Activated T-helper 1 cell treated with anti-CD3 and anti-CD28 coated beads, Interleukin-2, amount 50 U/mL, for 16 hours (primary cell): ENCODE results near the gene SBF2.
"Not testable (repeated sequence)": the region's sequence is repeated elsewhere in the genome, so short reads cannot be mapped to it uniquely, and the experiment has no call there.

Source experiments
- DNase-seq, 2 donors: peaks; one replicate each; pipeline ENCODE4 v3.0.0-alpha.2; 2020; ENCODE audit warnings: low read depth in 1 of 2, low spot score in 1 of 2

The SBF2 gene

DNA sequence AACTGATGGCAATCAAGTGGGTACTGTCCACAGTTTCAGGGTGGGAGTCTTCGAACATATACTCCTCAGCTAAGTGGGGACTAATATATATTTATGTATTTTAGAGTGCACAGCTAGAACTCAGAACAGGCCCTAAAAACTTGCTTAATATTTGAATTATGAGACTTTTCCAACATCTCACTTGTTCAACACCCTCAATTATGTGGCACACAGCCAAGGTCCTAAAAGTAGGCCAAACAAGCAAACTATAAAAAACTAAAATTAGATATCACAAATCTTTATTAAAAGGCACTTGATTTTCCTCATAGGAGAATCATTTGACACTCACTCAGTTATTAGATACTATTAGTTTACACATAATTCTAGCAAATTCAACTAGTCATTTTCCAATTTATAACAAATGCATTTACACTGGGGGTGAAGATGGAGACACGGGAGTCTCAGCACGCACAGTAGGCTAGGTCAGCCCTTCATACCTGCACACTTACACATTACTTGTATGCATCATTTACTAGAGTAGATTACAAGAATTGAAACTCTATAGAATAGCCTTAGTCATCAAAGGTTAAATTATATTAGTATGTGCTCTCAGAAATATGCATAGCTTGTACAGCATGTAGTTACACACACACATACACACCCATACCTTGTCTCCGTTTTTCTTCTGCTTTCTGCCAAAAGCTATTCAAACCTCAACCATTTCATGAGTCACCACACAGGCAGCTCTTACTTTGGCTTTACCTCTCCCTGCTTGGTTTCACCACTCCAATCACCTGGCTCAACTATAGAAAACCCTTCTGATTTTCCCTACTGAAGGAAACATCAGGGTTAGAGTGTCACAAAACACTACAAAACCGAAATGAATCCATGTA lies 171.5 kb downstream of the SBF2 start:
- no peak for DNase-seq

DNA sequence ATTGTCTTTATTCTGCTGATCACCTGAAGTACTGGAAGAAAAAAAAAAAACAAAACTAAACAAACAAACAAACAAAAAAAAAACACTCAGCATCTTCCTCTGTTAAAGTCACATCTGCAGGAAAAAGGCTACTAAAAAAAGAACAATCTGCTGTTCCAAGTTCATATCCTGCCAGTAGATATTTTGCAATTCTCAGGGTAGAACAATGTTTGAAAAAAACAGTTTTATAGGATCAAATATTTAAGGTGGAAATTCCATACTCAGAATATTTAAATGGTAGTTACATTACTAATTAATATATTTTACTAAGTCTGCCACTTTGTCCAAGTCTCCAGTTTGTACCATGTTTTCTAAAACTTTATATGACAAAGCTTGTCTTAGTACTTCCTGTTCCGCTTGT lies 175.2 kb downstream of the SBF2 start:
- no peak for DNase-seq

DNA sequence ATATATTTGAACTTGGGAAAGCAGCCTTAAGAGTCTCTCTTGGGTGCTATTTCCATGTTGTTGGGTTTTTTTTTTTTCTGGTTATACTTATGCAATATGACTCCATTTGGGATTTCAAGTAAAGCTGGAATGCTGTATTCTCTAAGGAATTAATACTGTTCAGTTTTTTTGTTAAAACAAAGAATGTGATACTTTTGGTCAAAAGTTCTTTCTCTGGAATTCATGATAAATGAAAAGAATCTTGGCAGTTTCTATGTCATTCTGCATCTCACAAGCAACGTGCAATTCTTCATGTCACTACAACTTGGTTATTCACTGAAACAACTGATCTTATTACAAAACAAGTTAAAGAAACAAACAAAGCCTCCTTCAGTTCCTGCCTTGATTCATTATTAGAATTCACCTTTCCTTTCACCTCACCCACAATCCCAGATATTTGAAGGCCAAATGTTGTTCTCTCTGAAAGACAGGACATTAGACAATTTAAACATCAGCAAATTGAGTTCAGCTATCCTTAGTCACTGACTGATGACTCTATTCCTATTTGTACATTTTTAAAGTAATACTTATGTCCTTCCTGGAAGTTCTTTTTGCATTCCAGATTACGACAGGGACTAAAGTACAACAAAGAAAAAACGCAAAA lies 176.2 kb downstream of the SBF2 start:
- DNase-seq, result no peak

DNA sequence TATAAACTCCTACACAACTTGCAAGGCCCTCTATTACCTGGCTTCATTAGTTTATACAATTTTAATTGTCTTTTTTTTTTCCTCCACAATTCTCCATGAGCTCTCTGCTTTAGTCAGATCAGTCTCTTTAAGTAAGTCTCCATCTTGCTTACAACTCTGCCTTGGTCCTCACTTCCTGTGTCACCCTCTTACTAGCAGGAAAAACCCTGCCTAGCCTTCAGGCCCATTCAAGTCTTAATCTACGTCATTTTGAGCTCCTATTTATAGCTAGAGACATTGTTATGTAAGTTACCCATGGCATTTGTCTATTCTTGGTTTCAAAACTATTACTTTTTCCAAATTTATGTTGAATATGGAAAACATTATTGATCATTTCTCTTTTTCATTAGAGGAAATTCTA lies 177.4 kb downstream of the SBF2 start:
- no peak for DNase-seq

DNA sequence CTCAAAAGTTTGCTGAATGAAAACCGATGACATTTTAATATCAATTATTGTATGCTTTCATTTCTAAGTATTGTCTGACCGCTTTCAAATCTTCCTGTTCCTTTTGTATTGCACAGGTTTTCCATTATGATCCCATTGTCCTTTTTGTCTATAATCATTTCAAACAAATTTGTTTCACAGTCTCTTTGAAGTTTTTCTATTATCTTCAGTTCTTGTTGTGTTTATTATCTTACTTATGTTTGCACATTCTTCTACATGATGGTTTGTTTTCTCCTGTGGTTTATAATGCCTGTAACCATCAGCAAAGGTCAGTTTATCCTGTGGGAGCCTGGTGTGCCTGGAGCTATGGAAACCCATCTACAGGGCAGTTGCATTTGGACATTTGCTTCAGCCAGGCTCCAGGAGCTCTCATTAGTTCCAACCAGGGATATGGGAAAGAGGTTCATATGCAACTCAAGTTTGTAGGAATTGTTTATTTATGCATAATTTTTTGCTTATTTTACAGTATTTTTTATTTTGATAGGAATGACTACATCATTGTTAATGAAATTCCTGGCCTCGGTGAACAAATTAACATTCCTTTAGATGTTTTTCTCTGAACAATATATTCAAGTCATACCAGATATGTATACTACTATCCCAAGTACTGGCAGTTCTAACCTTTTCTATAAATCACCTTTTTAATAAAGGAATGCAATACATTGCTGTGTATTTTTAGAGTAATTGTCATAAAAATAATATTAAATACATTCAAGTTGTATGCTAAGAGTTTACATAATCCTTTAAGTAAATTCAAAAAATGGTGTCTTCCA lies 179.2 kb downstream of the SBF2 start:
- no peak for DNase-seq

DNA sequence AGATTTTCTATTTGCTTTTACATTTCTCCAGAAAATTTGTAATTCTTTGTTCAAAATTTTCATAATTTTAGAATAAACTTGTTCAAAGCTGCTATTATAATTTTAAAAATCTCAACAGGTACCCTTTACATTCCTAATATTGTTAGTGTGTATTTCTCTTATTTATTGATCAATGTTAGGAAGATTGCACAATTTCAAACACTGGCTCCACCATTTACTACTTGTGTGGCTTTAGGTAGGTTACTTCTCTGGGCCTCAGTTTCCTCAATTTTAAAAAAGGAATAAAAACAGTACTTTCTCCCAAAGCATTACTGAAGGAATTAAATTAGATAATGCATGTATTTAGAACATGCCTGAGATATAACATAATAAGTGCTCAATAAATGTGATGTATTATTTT lies 180.2 kb downstream of the SBF2 start:
- no peak for DNase-seq

DNA sequence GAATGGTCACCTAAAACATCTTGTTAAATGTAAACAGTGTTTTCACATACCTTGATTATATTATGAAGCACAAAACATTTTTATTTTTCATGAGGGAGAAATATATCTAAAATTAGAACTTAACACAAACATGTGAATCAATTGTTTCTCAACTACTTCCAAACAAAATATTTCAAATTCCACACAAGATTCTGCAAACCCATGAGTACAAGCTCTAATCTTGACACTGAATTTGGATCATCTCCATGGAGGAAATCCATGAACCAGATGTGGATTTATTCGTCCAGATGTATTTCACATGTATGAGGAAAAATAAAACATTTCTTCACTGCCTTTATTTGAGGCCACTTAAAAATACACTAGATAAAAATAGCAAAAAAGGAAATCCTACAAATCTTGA lies 184.2 kb downstream of the SBF2 start:
- no peak for DNase-seq

DNA sequence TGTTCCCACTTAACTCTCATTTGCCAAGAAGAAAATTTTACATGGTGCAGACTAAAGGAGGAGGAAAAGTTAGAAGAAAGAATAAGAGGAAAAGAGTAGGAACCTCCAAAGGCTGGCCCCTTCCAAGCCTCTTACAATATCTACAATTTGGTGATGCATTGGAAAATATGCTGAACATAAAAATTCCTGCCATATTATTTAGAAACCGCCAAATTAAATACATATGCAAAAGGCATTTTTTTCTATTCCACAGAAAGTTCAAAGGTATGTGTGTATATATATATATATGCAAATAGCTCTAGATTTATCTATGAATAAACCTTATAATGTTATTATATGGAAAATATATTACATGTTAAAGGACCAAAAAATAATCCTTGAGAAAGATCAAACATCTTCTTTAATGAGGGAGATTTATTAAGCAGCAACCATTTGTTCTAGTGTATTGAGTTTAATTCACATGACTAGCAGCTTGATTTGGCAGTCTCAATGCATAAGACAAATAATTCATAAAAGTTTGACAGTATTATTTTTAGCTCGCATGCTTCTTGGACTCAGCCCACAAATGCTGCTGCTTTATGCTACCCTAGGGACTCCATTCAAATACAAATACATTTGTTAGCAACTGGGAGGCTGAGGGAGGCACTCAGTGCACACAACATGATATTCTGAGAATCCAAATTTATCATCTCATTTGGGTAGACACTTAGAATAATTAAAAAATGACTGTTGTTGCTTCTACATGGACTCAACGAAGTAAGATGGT lies 184.9 kb downstream of the SBF2 start:
- DNase-seq, result no peak

DNA sequence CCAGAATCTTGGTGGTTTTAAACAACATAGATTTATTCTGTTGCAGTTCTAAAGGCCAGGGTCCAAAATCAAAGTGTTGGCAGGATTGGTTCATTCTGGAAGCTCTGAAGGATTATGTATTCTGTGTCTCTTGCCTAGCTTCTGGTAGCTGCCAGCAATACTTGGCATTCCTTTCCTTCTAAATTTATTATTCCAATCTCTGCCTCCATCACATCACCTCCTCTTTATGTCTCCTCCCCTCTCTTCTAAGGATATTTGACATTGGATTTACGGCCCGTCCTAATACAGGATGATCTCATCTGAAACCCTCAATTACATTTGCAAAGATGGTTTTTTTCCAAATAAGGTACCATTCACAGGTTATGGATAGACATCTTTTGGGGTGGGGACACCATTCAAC lies 186.5 kb downstream of the SBF2 start:
- no peak for DNase-seq

DNA sequence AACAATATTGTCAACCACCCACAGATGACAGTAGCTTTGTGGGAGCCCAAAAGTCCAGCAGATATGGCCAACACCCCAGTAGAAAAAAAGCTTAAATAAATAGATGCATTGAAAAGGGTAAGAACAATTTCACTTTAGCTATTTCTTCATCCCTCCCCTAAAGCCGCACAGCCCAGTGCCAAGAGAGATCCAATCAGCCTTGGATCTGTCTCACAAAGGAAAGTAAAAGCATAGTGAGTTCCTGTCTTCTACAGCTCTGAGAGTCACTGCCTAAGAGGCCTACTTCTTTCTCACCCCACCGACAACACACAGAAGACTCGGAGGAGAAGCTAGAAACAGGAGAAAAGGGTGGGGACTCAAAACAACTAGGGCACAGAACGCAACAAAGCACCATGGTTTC lies 196.4 kb downstream of the SBF2 start:
- no peak for DNase-seq

DNA sequence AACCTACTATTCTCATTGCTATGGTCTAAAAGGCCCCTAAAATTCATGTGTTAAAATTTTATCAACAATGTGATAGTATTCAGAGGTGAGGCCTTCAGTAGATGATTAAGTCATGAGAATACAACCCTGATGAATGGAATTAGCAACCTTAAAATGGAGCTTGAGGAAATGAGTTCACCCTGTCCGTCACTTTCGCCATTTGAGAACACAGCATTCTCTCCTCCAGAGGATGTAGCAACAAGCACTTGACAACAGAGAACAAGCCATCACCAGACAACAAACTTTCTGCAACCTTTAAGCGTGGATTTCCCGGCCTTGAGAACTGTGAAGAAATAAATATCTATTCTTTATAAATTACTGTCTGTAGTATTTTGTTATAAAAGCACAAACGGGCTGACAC lies 197.0 kb downstream of the SBF2 start:
- no peak for DNase-seq

DNA sequence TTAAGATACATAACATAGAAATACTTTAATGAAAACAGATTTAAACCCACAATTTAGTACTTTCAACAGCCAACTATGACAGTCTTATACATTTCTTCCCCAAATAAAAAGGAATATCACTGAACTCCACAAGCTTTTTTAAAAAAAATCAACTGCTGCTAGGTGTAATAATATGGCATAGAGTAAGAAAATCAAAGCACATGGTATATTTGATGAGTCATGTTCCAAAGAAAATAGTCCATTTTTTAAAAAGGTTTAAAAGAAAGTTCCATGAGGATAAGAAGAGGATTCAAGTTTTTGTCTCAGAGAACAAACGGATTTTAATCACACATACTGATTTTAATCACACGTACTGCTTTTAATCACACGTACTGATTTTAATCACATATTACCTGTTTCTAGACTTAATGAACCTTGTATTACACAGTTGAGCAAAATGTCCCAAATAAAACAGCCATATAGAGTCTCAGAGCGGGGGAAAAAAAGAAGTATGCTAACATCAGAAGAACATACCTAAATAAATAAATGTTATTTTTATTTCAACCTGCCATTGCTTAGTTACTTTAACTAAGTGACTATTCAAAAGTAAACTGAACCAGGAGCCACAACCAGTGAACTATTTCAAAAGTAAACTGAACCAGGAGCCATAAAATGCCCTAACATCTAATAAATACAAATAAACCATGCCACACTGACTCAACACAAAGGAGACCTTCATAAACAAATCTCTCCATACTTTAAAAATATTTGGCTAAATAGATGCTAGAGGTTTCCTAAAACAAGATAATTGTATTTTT lies 198.4 kb downstream of the SBF2 start:
- no peak for DNase-seq

DNA sequence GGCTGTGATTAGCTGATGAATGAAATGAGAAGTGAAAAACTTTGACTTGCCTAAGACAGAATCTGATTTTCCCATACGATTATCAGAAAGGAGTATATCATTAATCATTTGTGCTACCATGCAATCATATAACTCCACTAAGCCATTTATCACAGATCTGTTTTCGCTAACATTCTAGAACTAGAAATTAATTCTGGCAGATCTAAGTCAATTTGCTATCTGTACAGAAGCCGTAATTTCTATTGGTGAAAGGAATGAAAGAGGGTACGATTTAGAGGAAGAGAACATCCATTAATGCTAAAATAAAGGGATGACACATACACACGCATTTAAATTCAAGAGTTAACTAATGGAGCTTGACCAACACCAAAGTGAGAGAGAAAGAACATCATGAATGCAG lies 201.6 kb downstream of the SBF2 start:
- no peak for DNase-seq

DNA sequence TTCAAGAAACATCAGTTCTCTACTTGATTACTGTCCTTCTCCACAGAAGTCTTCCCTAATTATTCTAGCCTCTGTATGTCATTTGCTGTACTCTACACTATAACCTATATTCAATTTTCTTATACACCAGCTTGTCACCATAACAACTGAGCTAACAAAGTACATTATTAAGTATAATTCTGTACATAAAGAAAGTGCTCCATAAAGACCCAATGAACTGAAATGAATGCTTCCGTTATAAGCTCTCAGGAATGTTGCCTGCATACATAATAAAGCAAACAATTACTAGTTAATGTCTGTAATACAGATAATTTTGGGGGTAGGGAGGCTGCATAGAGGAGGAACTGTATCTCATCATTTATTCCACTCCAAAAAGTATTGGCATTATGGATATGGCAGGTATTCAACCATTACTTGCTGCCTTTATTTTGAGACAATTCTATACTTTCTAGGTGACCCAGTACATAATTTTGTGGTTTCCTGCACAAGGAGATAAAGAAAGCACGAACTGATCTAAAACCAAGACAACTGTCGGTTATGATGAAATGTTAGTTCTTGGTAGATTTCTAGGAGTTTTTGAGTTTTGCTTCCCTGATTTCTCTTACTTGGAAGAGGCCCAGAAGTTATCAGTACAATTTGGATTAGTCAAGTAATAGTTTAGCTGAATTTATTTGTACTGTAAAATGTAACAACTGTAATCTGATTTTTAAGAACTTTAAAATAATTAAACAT lies 202.5 kb downstream of the SBF2 start:
- no peak for DNase-seq

DNA sequence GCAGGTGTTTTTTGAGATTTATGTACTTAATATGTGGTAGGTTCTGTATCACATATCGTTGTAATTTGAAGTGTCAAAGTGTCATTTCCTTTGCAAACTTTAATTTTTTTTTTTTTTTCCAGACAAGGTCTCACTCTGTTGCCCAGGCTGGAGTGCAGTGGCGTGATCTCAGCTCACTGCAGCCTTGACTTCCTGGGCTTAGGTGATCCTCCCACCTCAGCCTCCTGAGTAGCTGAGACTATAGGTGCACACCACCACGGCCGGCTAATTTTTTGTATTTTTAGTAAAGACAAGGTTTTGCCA lies 206.1 kb downstream of the SBF2 start:
- DNase-seq, result not testable (repeated sequence)

DNA sequence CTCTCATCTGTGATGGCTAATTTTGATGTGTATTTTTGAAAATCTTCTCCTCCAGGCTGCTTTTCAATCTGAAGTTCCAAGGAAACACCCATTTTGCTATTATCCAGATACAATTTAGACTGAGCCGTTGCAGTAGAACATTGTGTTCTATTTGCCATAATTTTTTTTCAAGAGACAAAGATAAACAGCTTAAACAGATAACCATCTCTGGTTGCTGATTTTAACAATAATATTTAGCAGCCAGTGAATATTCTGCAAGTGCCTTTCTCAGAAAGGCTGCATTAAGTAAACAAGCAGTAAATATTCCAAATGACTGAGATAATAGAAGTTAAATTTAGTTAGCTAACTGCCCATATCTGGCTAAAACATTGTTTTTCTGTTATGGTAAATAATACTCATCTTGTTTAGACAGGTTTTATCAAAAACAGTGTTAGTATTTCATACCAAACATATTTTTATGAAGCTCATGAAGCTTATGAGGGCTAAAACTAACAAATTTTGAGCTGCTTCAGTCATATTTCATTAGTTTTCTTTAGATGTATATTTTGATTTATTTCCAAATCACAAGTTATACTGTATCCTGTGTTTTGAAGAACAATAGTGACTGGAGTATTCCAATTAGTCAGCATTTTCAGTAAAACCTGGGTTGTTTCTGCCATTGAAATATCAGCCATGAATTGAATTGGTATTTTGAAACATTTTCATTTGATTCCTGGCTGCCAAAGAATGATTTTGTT lies 206.7 kb downstream of the SBF2 start:
- DNase-seq, result no peak

DNA sequence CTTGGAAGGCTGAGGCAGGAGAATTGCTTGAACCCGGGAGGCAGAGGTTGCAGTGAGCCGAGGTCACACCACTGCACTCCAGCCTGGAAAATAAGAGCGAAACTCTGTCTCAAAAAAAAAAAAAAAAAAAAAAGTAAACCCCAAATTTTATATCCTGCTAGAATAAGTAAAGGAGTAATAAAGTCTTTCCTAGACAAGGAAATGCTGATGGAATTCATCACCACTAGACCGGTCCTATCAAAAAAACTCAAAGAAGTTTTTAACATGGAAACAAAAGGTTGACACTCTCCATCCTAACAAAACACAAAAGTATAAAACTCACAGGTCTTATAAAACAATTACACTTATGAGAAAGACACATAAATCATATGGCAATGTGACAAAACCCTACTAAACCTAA lies 213.9 kb downstream of the SBF2 start:
- DNase-seq, result no peak

DNA sequence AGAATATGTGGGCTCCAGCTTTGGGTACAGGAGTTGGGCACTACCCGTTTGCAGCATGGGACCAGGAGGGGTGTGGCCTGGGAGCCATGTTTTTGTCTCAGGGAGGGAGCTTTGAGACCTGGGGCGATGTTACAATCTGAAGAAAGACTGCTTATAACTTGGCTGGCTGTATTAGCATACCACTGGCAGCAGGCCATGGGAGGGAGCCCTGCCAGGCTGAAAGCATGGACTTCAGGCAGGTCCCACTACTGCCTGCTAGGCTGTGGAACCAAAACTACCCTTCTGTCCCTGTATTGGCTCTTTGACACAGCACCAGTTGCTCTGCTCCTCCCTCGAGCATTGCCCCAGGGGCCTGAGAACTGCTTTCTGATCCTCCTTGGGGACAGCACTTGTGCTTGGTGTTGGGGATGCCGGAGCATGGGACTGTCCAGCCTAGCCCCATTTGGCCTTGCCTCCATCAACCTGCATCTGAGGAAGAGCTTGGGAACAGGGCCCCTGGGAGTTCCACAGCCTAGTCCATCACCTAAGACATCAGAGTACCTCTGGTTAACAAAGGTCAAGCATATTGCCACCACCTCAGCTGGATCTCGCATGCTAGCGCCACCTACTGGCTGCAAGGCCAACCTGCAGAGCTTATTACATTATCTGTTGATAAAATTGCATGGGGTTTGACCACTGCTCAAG lies 217.4 kb downstream of the SBF2 start:
- DNase-seq, result no peak

DNA sequence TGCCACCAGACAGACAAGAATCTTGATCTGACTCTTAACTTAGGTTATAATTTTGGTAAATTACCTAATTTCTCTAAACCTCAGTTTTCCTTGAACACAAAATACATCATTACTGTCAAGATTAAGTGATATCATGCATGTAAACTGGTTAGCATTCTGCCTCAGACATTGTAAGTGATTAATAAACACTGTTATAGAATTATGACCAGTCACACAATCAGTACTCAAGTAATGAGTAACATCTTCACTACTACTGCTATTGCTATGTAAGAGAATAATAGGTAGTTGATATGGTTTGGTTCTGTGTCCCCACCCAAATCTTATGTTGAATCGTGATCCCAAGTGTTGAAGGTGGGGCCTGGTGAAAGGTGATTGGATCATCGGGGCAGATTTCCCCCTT lies 218.9 kb downstream of the SBF2 start:
- no peak for DNase-seq
